SK-N-SH (cell line): ENCODE data around the gene ZNRD2. TPM values are rescaled to one million over a fixed set of nuclear protein-coding genes. Genes with fewer than 3 reads are reported as not detected.

Experiments used
- CTCF ChIA-PET: fragments of 300-600, 350-600 bp; formaldehyde crosslinking; extraction: SDS; loops from one replicate; lab custom pipeline; 2021; lab: Yijun Ruan, JAX
- POLR2A ChIA-PET: fragments of 350-600 bp; sonication (Branson Sonifier 250); formaldehyde crosslinking; extraction: SDS; loops from one replicate; lab custom pipeline; 2020; ENCODE audit warnings: antibody characterized with exemption, inconsistent platforms; lab: Yijun Ruan, JAX
- DNase-seq: peaks from one replicate; pipeline ENCODE4 v3.0.0; 2012
- H2AFZ ChIP-seq: fragments of 200-600 bp; sonication (generic); 2 replicates; pipeline ENCODE4 v1.8.1; 2016; ENCODE audit warnings: antibody characterized with exemption, mild to moderate bottlenecking, low read depth
- H3F3A ChIP-seq: fragments of 200-600 bp; sonication (generic); replicated peaks from 2 replicates; pipeline ENCODE3; 2016; ENCODE audit warnings: antibody characterized with exemption, mild to moderate bottlenecking; ENCODE audit not compliant: insufficient read depth
- H3K27ac ChIP-seq, 2 experiments: fragments of 200-500 bp in 1 of 2; fragments of 200-600 bp in 1 of 2; sonication (Bioruptor generic) in 1 of 2; sonication (generic), shearing (Covaris generic) in 1 of 2; 2 replicates each; pipeline versions ENCODE4 v1.5.1 to v1.6.1; 2014 to 2016; ENCODE audit warnings: low read depth in 2 of 2, inconsistent platforms in 1 of 2, low read length in 1 of 2, mild to moderate bottlenecking in 1 of 2, mixed read lengths in 1 of 2
- H3K27me3 ChIP-seq: fragments of 200-600 bp; sonication (generic), shearing (Covaris generic); 2 replicates; pipeline ENCODE4 v1.6.1; 2016; ENCODE audit warnings: mixed run types; ENCODE audit not compliant: insufficient read depth
- H3K36me3 ChIP-seq, 2 experiments: fragments of 200-500 bp in 1 of 2; fragments of 200-600 bp in 1 of 2; sonication (Bioruptor generic) in 1 of 2; sonication (generic) in 1 of 2; replicated peaks in 1 of 2; 2 replicates each; pipeline versions ENCODE3 to v1.5.1; 2014 to 2016; ENCODE audit warnings: low read length in 1 of 2, mild to moderate bottlenecking in 1 of 2; ENCODE audit not compliant: insufficient read depth in 2 of 2, control insufficient read depth in 1 of 2
- H3K4me1 ChIP-seq, 2 experiments: fragments of 200-500 bp in 1 of 2; fragments of 200-600 bp in 1 of 2; sonication (Bioruptor generic) in 1 of 2; sonication (generic), shearing (Covaris generic) in 1 of 2; 2 replicates each; pipeline versions ENCODE4 v1.5.1 to v1.6.1; 2014 to 2016; ENCODE audit warnings: low read depth in 1 of 2, low read length in 1 of 2, mixed run types in 1 of 2; ENCODE audit not compliant: insufficient read depth in 2 of 2, control insufficient read depth in 1 of 2
- H3K4me2 ChIP-seq: fragments of 200-600 bp; sonication (generic), shearing (Covaris generic); 2 replicates; pipeline ENCODE4 v1.6.1; 2017; ENCODE audit warnings: mixed run types
- H3K4me3 ChIP-seq, 2 experiments: fragments of 200-500 bp in 1 of 2; fragments of 200-600 bp in 1 of 2; sonication (Bioruptor generic) in 1 of 2; sonication (generic), shearing (Covaris generic) in 1 of 2; 2 replicates each; pipeline versions ENCODE4 v1.5.1 to v1.8.1; 2014 to 2016; ENCODE audit warnings: low read depth in 2 of 2, inconsistent platforms in 1 of 2, low read length in 1 of 2, mild to moderate bottlenecking in 1 of 2, mixed read lengths in 1 of 2, moderate library complexity in 1 of 2
- H3K79me2 ChIP-seq: fragments of 200-600 bp; sonication (generic); 2 replicates; pipeline ENCODE4 v1.8.1; 2017; ENCODE audit warnings: mild to moderate bottlenecking; ENCODE audit not compliant: insufficient read depth
- H3K9ac ChIP-seq: fragments of 200-600 bp; sonication (generic); 2 replicates; pipeline ENCODE4 v1.6.1; 2017; ENCODE audit warnings: mixed run types
- H3K9me2 ChIP-seq: fragments of 200-600 bp; sonication (generic); 2 replicates; pipeline ENCODE4 v1.6.1; 2017; ENCODE audit warnings: mixed run types
- H3K9me3 ChIP-seq: fragments of 200-600 bp; sonication (generic); 2 replicates; pipeline ENCODE4 v1.6.1; 2017; ENCODE audit warnings: mixed run types, mild to moderate bottlenecking, moderate library complexity
- H4K20me1 ChIP-seq: fragments of 200-600 bp; sonication (generic); 2 replicates; pipeline ENCODE4 v1.6.1; 2017; ENCODE audit warnings: mild to moderate bottlenecking, mixed run types; ENCODE audit not compliant: insufficient read depth
- EP300 ChIP-seq, 2 experiments: IDR thresholded peaks; 2 replicates each; pipeline versions ENCODE4 v1.4.0 to v1.6.1; 2012; ENCODE audit warnings: borderline replicate concordance in 1 of 2, low read depth in 1 of 2, low read length in 1 of 2
- JUND ChIP-seq: IDR thresholded peaks from 2 replicates; pipeline ENCODE4 v1.4.0; 2012
- NFIC ChIP-seq: IDR thresholded peaks from 2 replicates; pipeline ENCODE4 v1.4.0; 2012; ENCODE audit warnings: borderline replicate concordance
- NRF1 ChIP-seq: IDR thresholded peaks from 2 replicates; pipeline ENCODE4 v1.6.1; 2012; ENCODE audit warnings: low read depth, mild to moderate bottlenecking, low read length
- POLR2AphosphoS5 ChIP-seq: IDR thresholded peaks from 2 replicates; pipeline ENCODE4 v1.6.1; 2012; ENCODE audit warnings: low read depth, low read length
- SIN3A ChIP-seq: IDR thresholded peaks from 2 replicates; pipeline ENCODE4 v1.6.1; 2012; ENCODE audit warnings: low read depth, mild to moderate bottlenecking, low read length, moderate library complexity, borderline replicate concordance
- WGBS: methylation state at CpG from one replicate; pipeline ENCODE4 v1.1.6; 2017; ENCODE audit warnings: low lambda C conversion rate; 5-methylcytosine and 5-hydroxymethylcytosine counted together
- polyA plus RNA-seq, 3 experiments: library from polyadenylated mRNA; depleted of rRNA; stranded (reverse); fragments of >200 nt; gene quantifications; 2 replicates each; pipeline ENCODE4 v1.2.3, GENCODE V29; 2012
- TF ChIP-seq, protein P1 (sequence below): IDR thresholded peaks from 2 replicates; pipeline ENCODE4 v1.6.1; 2012; ENCODE audit warnings: mild to moderate bottlenecking, low read depth, low read length, moderate library complexity
- TF ChIP-seq, protein P2 (sequence below): fragments of 150-350 bp; IDR thresholded peaks from 2 replicates; pipeline ENCODE4 v1.6.1; 2017; ENCODE audit warnings: antibody characterized with exemption, low read length, low read depth, borderline replicate concordance
- TF ChIP-seq, protein P3 (sequence below): IDR thresholded peaks from 2 replicates; pipeline ENCODE4 v1.4.0; 2012; ENCODE audit warnings: low read depth
- TF ChIP-seq, protein P4 (sequence below): IDR thresholded peaks from 2 replicates; pipeline ENCODE4 v1.4.0; 2012; ENCODE audit warnings: low read depth, borderline replicate concordance
- TF ChIP-seq, protein P5 (sequence below): fragments of 200-600 bp; sonication (generic); IDR thresholded peaks from 2 replicates; pipeline ENCODE4 v1.6.1; 2017; ENCODE audit warnings: antibody characterized with exemption, mild to moderate bottlenecking, moderate library complexity

Gene ZNRD2
- polyA plus RNA-seq, 1 of the 3 experiments (the other 2 are of a cell fraction) = 78.1 TPM

DNA sequence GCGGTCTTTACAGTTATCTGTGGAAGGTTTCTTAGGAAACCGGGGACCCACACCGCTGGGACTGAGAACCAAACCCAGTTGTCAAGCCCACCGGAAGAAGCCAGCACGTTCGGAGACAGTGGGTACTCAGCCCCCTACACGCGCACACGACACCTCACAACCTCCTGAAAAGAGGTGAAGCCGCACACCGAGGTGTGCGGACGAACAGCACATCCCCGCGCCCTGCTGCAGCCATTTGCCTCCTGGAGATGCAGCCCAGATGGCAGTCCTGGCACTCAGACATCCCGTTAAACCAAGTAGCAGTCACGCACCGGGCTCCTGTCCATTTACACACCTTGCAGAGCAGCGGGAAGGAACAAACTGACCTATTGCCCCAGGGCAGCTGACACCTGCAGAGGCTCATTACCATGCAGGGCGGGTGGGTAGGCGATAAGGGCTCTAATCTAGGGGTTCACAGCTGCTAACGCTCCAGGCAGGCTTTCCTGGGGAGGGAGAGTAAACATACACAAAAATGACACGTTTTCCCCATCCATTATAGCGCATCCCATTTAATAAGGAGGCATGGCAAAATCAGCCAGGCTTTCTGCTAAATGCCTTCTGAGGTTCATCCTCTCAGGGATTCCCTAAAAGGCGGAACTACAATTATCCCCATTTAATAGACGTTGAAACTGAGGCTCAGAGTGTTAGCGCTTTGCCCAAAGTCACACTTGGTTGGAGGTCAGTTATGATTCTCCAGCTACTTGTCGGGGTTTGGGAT lies 4.7 kb downstream of the ZNRD2 start:
- H3K9me3 ChIP-seq = no peaks in the 10 kb centered on the region
- no peaks in the 10 kb centered on the region for H3K27me3 ChIP-seq
- CTCF ChIA-PET = interaction anchor here (1.3 to 13.6 kb wide), 4 partner anchors 13 to 34 kb away, joined by 3 to 295 read pairs (median 110); partner anchors contain the start of gene KCNK7
- TF ChIP-seq, protein P1, sequence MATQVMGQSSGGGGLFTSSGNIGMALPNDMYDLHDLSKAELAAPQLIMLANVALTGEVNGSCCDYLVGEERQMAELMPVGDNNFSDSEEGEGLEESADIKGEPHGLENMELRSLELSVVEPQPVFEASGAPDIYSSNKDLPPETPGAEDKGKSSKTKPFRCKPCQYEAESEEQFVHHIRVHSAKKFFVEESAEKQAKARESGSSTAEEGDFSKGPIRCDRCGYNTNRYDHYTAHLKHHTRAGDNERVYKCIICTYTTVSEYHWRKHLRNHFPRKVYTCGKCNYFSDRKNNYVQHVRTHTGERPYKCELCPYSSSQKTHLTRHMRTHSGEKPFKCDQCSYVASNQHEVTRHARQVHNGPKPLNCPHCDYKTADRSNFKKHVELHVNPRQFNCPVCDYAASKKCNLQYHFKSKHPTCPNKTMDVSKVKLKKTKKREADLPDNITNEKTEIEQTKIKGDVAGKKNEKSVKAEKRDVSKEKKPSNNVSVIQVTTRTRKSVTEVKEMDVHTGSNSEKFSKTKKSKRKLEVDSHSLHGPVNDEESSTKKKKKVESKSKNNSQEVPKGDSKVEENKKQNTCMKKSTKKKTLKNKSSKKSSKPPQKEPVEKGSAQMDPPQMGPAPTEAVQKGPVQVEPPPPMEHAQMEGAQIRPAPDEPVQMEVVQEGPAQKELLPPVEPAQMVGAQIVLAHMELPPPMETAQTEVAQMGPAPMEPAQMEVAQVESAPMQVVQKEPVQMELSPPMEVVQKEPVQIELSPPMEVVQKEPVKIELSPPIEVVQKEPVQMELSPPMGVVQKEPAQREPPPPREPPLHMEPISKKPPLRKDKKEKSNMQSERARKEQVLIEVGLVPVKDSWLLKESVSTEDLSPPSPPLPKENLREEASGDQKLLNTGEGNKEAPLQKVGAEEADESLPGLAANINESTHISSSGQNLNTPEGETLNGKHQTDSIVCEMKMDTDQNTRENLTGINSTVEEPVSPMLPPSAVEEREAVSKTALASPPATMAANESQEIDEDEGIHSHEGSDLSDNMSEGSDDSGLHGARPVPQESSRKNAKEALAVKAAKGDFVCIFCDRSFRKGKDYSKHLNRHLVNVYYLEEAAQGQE = no peak
- no peak; the same call in 1 of the 2 replicates for TF ChIP-seq POLR2AphosphoS5
- TF ChIP-seq, protein P2, sequence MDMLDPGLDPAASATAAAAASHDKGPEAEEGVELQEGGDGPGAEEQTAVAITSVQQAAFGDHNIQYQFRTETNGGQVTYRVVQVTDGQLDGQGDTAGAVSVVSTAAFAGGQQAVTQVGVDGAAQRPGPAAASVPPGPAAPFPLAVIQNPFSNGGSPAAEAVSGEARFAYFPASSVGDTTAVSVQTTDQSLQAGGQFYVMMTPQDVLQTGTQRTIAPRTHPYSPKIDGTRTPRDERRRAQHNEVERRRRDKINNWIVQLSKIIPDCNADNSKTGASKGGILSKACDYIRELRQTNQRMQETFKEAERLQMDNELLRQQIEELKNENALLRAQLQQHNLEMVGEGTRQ = no peak
- TF ChIP-seq NRF1 = no peak
- no peak for TF ChIP-seq JUND
- TF ChIP-seq SIN3A = no peak
- TF ChIP-seq, protein P3, sequence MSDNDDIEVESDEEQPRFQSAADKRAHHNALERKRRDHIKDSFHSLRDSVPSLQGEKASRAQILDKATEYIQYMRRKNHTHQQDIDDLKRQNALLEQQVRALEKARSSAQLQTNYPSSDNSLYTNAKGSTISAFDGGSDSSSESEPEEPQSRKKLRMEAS = no peak
- TF ChIP-seq NFIC = no peak
- no peak for TF ChIP-seq EP300 (IDR thresholded peaks at IDR 0.05; ENCODE audit: borderline replicate concordance in 1 of 2, low read depth in 1 of 2, low read length in 1 of 2)
- TF ChIP-seq, protein P4, sequence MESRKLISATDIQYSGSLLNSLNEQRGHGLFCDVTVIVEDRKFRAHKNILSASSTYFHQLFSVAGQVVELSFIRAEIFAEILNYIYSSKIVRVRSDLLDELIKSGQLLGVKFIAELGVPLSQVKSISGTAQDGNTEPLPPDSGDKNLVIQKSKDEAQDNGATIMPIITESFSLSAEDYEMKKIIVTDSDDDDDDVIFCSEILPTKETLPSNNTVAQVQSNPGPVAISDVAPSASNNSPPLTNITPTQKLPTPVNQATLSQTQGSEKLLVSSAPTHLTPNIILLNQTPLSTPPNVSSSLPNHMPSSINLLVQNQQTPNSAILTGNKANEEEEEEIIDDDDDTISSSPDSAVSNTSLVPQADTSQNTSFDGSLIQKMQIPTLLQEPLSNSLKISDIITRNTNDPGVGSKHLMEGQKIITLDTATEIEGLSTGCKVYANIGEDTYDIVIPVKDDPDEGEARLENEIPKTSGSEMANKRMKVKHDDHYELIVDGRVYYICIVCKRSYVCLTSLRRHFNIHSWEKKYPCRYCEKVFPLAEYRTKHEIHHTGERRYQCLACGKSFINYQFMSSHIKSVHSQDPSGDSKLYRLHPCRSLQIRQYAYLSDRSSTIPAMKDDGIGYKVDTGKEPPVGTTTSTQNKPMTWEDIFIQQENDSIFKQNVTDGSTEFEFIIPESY = no peak
- TF ChIP-seq, protein P5, sequence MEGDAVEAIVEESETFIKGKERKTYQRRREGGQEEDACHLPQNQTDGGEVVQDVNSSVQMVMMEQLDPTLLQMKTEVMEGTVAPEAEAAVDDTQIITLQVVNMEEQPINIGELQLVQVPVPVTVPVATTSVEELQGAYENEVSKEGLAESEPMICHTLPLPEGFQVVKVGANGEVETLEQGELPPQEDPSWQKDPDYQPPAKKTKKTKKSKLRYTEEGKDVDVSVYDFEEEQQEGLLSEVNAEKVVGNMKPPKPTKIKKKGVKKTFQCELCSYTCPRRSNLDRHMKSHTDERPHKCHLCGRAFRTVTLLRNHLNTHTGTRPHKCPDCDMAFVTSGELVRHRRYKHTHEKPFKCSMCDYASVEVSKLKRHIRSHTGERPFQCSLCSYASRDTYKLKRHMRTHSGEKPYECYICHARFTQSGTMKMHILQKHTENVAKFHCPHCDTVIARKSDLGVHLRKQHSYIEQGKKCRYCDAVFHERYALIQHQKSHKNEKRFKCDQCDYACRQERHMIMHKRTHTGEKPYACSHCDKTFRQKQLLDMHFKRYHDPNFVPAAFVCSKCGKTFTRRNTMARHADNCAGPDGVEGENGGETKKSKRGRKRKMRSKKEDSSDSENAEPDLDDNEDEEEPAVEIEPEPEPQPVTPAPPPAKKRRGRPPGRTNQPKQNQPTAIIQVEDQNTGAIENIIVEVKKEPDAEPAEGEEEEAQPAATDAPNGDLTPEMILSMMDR = no peak
- H3K27ac ChIP-seq = peak overlapping the region; percentile 56 to 81
- H3K36me3 ChIP-seq = peaks cover 19 to 20% of the 10 kb centered on the region in 2 experiments
- POLR2A ChIA-PET = interaction anchor here (0.7 to 1.3 kb wide), 2 partner anchors 63 to 152 kb away, joined by 4 read pairs; partner anchors contain the start of genes NEAT1 and SIPA1
- H3K79me2 ChIP-seq = peaks cover 63% of the 10 kb centered on the region
- H2AFZ ChIP-seq = no peak overlapping the region
- H3K9me2 ChIP-seq = no peaks in the 10 kb centered on the region
- 83% methylated on average over 24 of the region's 28 CpGs for WGBS
- peaks cover 44 to 53% of the 10 kb centered on the region in 2 experiments; a peak in 3 of 4 replicates for H3K4me1 ChIP-seq
- H3K9ac ChIP-seq = no peak overlapping the region
- H3F3A ChIP-seq = peaks cover 38% of the 10 kb centered on the region
- H4K20me1 ChIP-seq = peaks cover 25% of the 10 kb centered on the region
- H3K4me3 ChIP-seq = peak overlapping the region; percentile 35; a peak in 3 of 4 replicates
- H3K4me2 ChIP-seq = peak overlapping the region; percentile 83; the same call in 1 of the 2 replicates
- DNase-seq = no peak
